GM06990 (cell line): ENCODE data around the gene SNX27.

Experiments used
- DNase-seq: peaks from one replicate; pipeline ENCODE4 v3.0.0-alpha.2; 2011; ENCODE audit not compliant: insufficient read length; ENCODE audit errors: extremely low read depth
- H3K27me3 ChIP-seq: replicated peaks from 2 replicates; pipeline ENCODE4 v1.6.0; 2011; ENCODE audit warnings: low read length; ENCODE audit not compliant: control insufficient read depth, insufficient read depth
- H3K36me3 ChIP-seq: 2 replicates; pipeline ENCODE4 v1.5.1; 2011; ENCODE audit warnings: low read length; ENCODE audit not compliant: control insufficient read depth, insufficient read depth
- H3K4me3 ChIP-seq: replicated peaks from 2 replicates; pipeline ENCODE4 v1.5.1; 2011; ENCODE audit warnings: low read depth, mild to moderate bottlenecking, control low read depth, low read length
- TF ChIP-seq, protein P1 (sequence below): IDR thresholded peaks from 2 replicates; pipeline ENCODE4 v1.5.1; 2011; ENCODE audit warnings: low read length, control low read depth, mild to moderate bottlenecking, inconsistent platforms; ENCODE audit not compliant: insufficient read depth, poor library complexity, severe bottlenecking

Gene SNX27

DNA sequence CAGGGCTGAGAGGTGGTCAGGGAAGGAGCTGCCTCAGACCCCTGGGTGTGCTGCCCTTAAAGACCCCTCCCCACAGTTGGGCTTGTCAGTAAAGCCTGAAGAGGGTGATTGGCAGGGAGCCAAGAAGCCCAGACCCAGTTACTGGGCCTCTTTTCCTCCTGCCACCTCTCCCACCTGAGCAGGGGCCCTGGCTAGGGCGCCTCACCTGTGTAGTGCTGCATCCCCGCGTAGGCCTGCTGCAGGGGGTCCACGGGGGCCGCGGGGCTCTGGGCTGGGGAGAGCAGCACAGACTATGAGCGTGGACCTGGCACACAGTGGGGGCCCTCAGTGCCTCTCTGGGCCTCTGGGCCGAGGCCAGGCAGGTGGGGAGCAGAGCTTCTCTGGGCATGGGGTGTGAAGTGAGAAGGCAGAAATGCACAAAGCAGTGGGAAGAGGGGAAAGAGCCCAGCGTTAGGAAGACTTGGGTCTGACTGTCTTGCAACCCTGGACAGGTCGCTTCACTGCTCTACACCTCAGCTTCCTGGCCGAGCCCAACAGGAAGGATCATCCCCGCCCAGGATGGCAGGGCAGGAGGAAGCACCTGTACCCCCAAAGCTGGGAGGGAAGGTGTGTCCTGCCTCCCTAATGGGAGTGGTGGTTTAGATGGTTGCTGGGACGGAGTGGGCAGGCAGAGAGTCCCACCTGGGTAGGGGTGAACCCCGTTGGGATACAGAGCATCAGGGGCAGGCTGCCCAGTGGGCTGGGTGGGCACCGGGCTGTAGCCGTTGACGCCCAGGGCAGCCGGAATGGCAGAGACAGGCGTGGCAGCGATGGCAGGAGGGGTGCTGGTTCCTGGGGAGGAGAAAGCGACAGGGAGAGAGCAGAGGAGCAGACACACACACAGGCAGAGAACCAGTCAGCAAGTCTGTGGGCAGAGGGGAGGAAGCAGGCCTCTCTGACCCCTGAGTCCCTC lies 94.9 kb downstream of the SNX27 start:
- H3K27me3 ChIP-seq, result no peaks in the 10 kb centered on the region; the same call in 1 of the 2 replicates
- H3K4me3 ChIP-seq, result no peak overlapping the region
- H3K36me3 ChIP-seq, result no peaks in the 10 kb centered on the region
- TF ChIP-seq, protein P1, sequence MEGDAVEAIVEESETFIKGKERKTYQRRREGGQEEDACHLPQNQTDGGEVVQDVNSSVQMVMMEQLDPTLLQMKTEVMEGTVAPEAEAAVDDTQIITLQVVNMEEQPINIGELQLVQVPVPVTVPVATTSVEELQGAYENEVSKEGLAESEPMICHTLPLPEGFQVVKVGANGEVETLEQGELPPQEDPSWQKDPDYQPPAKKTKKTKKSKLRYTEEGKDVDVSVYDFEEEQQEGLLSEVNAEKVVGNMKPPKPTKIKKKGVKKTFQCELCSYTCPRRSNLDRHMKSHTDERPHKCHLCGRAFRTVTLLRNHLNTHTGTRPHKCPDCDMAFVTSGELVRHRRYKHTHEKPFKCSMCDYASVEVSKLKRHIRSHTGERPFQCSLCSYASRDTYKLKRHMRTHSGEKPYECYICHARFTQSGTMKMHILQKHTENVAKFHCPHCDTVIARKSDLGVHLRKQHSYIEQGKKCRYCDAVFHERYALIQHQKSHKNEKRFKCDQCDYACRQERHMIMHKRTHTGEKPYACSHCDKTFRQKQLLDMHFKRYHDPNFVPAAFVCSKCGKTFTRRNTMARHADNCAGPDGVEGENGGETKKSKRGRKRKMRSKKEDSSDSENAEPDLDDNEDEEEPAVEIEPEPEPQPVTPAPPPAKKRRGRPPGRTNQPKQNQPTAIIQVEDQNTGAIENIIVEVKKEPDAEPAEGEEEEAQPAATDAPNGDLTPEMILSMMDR, result no peak
- DNase-seq, result no peak

DNA sequence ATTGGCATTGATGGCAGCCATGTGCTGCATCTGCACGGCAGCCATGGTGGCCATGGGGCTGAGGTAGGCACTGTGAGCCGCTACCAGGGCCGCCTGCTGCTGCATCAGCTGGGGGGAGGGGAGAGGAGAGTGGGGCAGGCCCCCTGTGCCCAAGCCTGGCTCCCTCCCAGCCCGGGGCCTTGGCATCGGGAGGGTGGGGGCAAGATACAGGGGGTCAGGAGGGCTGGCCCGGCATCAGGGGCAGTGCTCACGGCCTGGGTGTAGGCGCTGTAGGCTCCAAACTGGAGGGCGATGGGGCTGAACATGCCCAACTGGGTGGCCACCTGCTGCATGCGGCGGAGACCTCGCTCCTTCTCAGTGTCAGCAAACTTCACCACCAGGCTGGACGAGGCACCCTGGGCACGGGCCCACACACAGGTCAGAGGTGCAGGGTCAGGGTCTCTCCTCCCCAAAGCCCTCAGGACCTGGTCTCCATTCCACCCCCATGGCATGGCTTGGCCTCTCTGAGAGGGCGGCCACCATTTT lies 95.8 kb downstream of the SNX27 start:
- DNase-seq, result no peak
- TF ChIP-seq, protein P1, result no peak
- H3K36me3 ChIP-seq, result no peaks in the 10 kb centered on the region
- no peak overlapping the region for H3K4me3 ChIP-seq
- no peaks in the 10 kb centered on the region; the same call in 1 of the 2 replicates for H3K27me3 ChIP-seq

DNA sequence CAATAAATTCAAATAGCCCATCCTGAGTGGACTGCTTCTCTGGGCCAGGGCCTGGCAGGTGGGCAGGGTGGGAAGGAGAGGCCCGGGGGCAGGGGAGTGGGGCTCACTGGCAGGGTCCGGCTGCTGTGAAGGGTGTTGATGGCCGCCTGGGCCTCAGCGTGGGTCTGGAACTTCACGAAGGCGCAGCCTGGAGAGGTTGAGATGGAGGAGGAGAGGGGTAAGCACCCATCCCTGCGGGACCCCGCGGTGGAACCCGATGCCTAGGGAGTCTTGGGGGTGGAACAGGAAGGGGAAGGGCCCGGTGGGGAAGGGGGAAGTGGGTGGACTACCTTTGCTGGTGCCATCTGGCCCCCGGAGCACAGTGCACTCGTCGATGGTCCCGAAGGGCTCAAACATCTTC lies 97.0 kb downstream of the SNX27 start:
- Histone ChIP-seq H3K27me3 (no peaks in the 10 kb centered on the region; the same call in 1 of the 2 replicates), H3K4me3 (no peak overlapping the region), H3K36me3 (no peaks in the 10 kb centered on the region)
- TF ChIP-seq, protein P1, result no peak
- no peak for DNase-seq

DNA sequence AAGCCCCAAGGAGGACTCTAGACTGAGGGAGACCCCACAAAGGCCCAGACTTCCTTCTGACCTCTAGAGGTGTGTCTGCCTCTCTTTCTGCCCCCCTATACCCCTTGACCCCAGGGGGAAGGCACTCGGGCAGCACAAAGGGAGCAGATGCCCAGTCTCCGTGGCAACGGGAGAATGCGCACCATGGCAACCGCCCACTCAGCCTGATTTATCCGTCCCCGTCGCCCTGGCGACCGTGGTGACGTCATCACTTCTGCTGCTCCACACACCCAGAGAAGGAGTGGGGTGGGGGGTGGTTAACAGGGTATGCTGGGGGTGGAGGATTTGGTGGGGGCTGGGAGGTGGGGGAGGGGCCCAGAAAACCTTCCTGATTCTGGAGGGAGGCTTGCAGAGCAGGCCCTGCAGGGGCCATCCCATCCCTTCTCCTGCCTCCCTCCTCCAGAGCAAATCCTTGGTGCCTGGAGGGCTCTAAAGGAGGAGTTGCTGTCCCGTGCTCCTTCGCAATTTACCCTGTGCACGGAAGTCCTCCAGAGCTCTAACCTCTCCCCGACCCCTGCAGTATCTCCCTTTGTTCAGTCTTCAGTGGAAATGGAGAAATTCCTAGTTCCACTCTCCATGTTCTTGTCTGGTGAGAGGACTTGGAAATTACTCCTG lies 98.5 kb downstream of the SNX27 start:
- Histone ChIP-seq H3K4me3 (no peak overlapping the region), H3K36me3 (no peaks in the 10 kb centered on the region), H3K27me3 (no peaks in the 10 kb centered on the region; the same call in 1 of the 2 replicates)
- TF ChIP-seq, protein P1, result no peak
- peak; percentile 41 for DNase-seq

DNA sequence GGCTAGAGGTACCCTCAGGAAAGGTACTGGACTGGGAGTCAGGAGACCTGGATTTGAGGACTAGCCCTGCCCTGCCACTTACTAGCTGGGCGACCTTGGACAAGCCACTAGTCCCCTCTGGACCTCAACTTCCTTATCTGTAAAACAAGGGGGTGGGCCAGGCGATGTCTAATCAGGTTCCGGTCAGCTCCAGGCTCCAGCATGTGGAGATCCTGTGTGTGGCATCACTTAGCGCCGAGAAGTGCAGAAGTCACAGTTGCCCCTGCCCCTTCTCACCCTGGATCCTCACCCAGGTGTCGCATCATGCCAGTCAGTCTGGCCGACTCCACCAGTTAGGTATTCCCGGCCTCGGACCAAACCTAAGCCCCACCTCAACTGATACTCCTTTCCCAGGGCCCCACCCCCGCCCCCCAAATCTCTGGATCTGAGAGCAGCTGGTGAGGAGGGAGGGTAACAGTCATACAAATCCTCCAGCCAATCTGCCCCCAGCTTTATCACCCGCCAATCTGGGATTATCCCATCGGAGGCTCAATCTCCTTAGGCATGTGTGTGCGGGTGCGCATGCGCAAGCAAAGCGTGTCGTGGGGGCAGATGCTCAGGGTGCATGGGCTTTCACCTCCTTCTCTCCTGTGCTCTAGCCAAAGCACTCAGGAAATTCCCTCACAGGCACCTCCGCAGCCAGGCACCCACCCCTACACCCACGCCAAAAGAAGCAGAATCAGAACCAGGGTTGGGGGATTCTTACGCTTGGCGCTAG lies 99.4 kb downstream of the SNX27 start:
- H3K36me3 ChIP-seq, result no peaks in the 10 kb centered on the region
- no peak for DNase-seq
- no peak overlapping the region for H3K4me3 ChIP-seq
- H3K27me3 ChIP-seq, result no peaks in the 10 kb centered on the region; the same call in 1 of the 2 replicates
- TF ChIP-seq, protein P1, result no peak
